Middle frontal gyrus (tissue), 1 donor: Measurements from ENCODE around the gene MBD3L3.
"Not testable (repeated sequence)": the region's sequence is repeated elsewhere in the genome, so short reads cannot be mapped to it uniquely, and the experiment has no call there.

Experiments used
- DNase-seq: peaks from one replicate; pipeline ENCODE4 v3.0.0-alpha.2; 2015; ENCODE audit warnings: low spot score; ENCODE audit errors: extremely low spot score

The MBD3L3 gene

DNA sequence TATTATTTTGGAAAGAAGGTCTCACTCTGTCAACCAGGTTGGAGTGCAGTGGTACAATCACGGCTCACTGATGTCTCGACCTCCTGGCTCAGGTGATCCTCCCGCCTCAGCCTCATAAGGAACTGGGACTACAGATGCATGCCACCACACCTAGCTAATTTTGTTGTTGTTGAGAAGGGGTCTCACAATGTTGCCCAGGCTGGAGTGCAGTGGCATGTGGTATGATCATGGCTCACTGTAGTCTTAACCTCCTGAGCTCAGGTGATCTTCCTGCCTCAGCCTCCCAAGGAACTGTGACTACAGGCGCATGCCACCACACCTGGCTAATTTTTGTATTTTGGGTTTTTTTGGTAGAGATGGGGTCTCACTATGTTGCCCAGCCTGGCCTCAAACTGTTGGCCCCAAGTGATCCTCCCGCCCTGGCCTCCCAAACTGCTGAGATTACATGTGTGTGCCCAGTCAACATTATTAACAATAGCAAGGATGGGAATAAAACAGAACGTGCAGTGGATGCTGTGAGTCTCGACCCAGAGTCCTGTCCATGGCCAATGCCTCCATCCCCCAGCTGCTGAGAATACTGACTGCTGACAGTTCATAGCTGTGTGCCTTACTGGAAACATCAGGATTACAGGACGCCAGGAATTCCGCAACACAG, 5.4 kb upstream of the MBD3L3 start:
- no peak for DNase-seq

DNA sequence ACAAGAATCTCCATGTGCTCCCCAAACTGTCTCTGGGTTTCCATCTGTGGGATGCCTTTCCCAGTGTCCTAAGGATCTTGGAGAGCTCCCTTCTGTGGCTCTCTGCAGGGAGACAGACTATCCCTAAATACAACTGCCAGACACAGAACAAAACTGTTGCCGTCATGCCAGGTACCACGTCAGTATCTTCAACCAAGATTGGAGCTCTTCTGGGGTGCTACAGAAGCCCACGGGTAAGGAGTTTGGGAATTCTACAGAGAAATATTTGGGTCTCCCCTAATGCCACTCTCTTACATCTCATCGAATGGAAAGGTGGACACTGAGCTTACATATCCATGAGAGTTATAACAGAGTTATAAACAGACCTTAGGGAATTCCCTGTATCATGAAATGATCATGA, 4.9 kb upstream of the MBD3L3 start:
- DNase-seq = no peak

DNA sequence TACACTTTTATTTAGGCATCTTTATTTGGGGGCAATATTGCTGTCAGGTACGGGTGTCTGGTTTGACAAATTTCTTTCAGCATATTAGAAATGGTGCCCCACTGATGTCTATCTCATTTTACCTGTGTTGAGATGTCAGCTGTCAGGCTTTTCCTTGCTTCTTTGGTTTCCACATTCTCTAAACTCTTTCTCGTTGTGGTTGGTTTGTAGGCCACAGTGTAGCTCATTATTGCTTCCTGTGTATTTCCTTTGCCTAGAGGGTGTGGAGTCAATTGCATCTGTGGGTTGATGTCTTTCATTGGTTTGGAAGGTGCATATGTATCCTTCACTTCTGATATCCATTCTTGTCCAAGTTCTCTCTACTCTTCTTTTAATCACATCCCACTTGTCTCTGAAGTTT, 1.5 kb upstream of the MBD3L3 start:
- DNase-seq = not testable (repeated sequence)

DNA sequence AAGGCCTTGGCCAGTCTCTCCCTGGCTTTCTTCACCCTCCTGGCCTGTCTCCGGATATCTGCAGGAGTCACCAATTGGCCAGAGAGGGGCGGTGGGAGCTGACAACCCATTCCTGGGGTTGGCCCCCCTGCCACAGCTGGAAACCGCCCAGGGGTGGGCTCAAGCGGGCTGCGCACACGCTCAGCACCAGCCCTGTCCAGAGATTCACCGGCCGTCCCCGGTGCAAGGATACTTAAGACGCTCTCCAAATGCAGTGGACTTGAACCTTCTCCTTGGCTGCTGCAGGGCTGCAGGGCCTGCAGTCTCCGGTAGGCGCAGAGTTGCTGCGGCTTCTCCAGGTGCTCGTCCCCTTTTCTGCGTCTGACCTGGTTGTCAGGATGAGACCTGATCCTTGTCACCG, 2.1 kb downstream of the MBD3L3 start:
- not testable (repeated sequence) for DNase-seq

DNA sequence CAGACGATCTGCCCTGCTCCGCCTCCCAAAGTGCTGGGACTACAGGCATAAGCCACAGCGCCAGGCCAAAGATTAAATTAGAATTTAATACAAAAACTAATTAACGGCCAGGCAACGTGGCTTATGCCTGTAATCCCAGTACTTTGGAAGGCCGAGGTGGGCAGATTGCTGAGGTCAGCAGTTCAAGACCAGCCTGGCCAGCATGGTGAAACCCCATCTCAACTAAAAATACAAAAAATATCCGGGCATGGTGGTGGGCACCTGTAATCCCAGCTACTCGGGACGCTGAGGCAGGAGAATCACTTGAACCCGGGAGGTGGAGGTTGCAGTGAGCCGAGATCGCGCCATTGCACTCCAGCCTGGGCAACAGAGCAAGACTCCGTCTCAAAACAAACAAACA, 2.8 kb downstream of the MBD3L3 start:
- not testable (repeated sequence) for DNase-seq

DNA sequence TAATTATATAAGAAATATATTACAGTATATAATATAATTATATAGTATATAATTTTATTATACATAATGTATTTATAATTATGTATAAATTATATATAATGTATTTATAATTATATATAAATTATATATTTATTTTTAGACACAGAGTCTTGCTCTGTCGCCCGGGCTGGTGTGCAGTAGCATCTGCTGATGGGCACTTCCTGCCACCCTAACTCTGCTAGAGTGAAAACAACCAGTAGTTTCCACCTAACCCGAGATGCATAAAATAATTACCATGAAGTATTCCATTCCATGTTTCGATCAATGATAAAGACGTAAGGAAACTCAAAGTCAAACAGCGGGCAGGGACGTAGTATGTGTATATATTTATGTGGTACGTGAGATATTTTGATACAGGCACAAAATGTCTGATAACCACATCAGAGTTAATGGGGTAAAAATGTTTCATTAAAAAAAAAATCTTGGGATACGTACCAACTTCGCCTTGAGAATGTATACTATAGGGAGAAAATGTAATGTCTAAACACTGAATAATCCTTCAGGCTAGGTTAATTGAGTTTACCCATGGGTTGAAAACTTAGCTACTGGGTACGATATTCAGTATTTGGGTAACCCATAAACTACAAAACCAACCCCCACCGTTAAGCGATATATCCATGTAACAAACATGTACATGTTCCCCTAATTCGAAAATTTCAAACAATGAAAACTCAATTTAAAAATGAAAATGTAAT, 3.7 kb downstream of the MBD3L3 start:
- not testable (repeated sequence) for DNase-seq

DNA sequence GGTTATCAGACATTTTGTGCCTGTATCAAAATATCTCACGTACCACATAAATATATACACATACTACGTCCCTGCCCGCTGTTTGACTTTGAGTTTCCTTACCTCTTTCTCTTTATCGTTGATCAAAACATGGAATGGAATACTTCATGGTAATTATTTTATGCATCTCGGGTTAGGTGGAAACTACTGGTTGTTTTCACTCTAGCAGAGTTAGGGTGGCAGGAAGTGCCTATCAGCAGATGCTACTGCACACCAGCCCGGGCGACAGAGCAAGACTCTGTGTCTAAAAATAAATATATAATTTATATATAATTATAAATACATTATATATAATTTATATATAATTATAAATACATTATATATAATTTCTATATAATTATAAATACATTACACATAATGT, 5.6 kb downstream of the MBD3L3 start:
- DNase-seq = not testable (repeated sequence)

DNA sequence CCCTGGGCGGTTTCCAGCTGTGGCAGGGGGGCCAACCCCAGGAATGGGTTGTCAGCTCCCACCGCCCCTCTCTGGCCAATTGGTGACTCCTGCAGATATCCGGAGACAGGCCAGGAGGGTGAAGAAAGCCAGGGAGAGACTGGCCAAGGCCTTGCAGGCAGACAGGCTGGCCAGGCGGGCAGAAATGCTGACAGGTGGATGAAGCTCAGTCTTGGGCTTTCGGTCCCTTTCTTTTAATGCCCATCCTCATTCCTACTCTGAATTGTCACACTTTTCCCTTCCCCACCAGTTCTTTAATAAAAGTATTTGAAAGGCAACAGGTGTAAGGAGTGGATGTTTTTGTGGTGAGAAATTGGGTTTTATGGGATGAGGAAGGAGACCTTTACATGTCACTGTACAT, 7.1 kb downstream of the MBD3L3 start:
- DNase-seq = not testable (repeated sequence)

DNA sequence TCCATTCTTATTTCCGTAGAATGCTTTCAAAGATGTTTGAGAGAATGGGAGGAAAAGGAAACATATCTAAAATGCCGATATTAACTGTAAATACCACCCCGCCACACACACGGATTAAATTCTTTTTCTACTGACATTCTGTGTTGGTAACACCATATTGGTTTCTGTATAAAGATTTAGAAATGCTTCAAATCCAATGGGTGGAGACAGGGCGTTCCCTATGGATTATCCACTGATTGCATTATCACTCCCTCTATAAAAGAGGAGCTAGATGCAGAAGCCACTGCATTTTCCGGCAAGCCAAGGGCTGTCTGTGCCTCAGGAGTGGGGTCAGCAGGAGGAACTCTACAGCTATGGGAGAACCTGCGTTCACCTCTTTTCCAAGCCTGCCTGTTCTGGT, 9.5 kb downstream of the MBD3L3 start, which contains the start of gene MBD3L2:
Gene MBD3L2 (plus strand): TSS at position 301 of the 400 bp plus-strand sequence. CDS start 53 bp downstream, at position 354.
- not testable (repeated sequence) for DNase-seq

DNA sequence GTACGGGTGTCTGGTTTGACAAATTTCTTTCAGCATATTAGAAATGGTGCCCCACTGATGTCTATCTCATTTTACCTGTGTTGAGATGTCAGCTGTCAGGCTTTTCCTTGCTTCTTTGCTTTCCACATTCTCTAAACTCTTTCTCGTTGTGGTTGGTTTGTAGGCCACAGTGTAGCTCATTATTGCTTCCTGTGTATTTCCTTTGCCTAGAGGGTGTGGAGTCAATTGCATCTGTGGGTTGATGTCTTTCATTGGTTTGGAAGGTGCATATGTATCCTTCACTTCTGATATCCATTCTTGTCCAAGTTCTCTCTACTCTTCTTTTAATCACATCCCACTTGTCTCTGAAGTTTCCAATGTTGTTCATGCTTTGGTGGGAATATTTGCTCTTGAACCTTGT, 16.9 kb downstream of the MBD3L3 start:
- not testable (repeated sequence) for DNase-seq

DNA sequence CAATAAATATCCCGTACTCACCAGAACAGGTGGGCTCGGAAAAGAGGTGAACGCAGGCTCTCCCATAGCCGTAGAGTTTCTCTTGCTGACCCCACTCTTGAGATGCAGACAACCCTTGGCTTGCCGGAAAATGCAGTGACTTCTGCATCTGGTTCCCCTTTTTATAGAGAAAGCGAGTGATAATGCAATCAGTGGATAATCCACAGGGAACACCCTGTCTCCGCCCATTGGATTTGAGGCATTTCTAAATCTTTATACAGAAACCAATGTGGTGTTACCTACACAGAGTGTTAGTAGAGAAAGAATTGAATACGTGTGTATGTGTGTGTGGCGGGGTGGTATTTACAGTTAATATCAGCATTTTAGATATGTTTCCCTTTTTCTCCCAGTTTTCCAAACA, 18.4 kb downstream of the MBD3L3 start, which contains the start of gene MBD3L4:
Gene MBD3L4 (minus strand): TSS at position 101 of the 400 bp plus-strand sequence. CDS start 35 bp downstream, at position 66.
- DNase-seq = not testable (repeated sequence)

DNA sequence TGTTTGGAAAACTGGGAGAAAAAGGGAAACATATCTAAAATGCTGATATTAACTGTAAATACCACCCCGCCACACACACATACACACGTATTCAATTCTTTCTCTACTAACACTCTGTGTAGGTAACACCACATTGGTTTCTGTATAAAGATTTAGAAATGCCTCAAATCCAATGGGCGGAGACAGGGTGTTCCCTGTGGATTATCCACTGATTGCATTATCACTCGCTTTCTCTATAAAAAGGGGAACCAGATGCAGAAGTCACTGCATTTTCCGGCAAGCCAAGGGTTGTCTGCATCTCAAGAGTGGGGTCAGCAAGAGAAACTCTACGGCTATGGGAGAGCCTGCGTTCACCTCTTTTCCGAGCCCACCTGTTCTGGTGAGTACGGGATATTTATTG, 28.2 kb downstream of the MBD3L3 start, which contains the start of gene MBD3L5:
Gene MBD3L5 (plus strand): TSS at position 301 of the 400 bp plus-strand sequence. CDS start 34 bp downstream, at position 335.
- not testable (repeated sequence) for DNase-seq

DNA sequence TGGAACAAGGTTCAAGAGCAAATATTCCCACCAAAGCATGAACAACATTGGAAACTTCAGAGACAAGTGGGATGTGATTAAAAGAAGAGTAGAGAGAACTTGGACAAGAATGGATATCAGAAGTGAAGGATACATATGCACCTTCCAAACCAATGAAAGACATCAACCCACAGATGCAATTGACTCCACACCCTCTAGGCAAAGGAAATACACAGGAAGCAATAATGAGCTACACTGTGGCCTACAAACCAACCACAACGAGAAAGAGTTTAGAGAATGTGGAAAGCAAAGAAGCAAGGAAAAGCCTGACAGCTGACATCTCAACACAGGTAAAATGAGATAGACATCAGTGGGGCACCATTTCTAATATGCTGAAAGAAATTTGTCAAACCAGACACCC, 29.7 kb downstream of the MBD3L3 start:
- not testable (repeated sequence) for DNase-seq

DNA sequence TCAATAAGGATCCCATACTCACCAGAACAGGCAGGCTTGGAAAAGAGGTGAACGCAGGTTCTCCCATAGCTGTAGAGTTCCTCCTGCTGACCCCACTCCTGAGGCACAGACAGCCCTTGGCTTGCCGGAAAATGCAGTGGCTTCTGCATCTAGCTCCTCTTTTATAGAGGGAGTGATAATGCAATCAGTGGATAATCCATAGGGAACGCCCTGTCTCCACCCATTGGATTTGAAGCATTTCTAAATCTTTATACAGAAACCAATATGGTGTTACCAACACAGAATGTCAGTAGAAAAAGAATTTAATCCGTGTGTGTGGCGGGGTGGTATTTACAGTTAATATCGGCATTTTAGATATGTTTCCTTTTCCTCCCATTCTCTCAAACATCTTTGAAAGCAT, 37.1 kb downstream of the MBD3L3 start, which contains the start of gene MBD3L2B:
Gene MBD3L2B (minus strand): TSS at position 101 of the 400 bp plus-strand sequence. CDS start 34 bp downstream, at position 67.
- not testable (repeated sequence) for DNase-seq

DNA sequence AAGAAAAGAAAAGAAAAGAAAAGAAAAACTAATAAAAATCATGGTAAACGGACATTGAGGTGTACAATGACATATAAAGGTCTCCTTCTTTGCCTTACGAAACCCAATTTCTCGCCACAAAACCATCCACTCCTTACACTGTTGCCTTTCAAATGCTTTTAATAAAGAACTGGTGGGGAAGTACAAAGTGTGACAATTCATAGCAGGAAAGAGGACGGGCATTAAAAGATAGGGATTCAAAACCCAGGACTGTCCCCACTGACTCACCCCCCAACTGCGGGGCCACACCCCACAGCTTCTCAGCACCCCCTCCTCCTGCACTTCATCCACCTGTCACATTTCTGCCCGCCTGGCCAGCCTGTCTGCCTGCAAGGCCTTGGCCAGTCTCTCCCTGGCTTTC, 39.6 kb downstream of the MBD3L3 start:
- DNase-seq = no peak

DNA sequence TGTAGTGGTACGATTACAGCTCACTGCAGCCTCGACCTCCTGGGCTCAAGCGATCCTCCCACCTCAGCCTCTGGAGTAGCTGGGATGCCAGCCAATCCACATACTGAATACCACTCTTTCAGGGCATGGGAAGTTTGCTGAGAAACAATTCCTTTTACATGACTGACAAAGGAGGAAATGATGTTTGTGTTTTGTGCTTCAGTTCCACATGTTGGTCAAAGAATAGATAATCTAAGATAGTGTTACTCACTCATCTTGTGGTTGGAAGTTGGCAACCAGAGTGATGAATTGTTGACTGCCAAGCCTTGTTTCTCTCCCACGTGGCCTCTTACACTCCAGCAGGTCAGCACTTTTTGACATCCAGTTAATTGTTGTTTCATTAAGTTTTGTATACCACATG, 44.8 kb downstream of the MBD3L3 start:
- DNase-seq = no peak

DNA sequence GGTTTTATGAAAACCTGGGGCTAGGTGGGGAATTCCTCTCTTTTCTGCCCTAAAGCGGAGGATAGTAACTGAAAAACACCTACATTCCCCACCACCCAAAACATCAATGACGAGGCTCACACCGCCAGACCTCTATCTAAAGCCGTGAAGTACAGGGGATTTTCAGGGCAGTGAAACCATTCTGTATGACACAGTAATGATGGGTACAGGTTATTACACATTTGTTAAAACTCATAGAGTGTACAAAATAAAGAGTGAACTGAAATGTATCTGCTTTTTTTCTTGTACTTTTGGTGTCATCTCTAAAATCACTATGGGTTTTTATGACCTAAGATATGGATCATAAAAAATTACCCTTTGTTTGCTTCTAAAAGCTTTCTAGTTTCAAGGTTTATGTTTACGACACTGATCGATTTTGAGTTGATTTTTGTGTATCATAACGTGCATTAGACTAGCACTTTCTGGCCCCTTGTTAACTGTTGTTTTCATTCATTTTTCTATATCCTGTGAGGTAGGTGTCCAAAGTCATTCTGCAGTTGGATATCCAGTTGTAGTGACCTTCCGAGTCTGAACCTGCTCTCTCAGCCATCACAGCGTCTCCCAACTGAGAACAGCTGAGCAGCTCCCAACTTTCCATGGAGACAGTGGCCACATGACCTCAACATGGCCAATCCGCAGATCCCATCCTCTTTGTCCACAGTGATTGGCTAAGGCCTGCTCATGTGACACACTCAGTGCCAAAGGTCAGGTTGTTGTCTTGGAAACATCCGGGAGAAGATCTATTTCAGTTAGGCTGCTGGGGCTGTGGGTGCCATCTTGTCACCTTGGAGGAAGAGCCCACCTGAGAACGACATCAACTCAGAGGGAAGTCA, 47.5 kb downstream of the MBD3L3 start:
- DNase-seq = no peak

DNA sequence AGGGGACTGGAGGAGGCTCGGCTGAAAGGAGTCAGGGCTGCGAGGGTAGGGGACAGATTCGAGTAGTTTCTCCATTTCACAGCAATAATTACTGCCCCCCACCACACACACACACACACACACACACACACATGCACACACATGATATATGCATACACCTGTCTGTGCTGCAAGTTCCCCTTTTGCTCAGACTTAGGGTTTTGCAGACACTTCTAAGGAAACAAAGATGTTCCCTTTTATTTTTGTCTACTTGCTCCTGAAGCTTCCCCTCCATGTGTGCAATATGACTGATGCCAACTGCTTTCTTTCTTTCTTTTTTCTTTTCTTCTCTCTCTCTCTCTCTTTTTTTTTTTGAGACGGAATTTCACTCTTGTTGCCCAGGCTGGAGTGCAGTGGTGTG, 50.6 kb downstream of the MBD3L3 start:
- no peak for DNase-seq
